ENCODE measurements around the gene CYFIP2.
A peak's percentile ranks its signal among the peaks of the same experiment; 100 is the strongest.

GRCh38 chr5:157387683-157388093 lies 121.8 kb downstream of the CYFIP2 start:
- no peak for TF ChIP-seq CTCF (IDR thresholded peaks at IDR 0.05 in 2 of 3, conservative IDR thresholded peaks at IDR 0.05 in 1 of 3; ENCODE audit: borderline replicate concordance in 1 of 3, insufficient read depth in 1 of 3, low read depth in 2 of 3, low read length in 2 of 3)
- TF ChIP-seq POLR2AphosphoS5 (IDR thresholded peaks at IDR 0.05; ENCODE audit: low read depth, low read length): no peak
- TF ChIP-seq POLR2A (IDR thresholded peaks at IDR 0.05; ENCODE audit: borderline replicate concordance, extremely low read depth, insufficient read depth, insufficient read length): no peak
- TF ChIP-seq MAX (IDR thresholded peaks at IDR 0.05): peak; percentile 66

Measured in HCT116 (cell line).